GM18508 (cell line): ENCODE data around the gene CDC14B.

Experiments used
- ATAC-seq: cut with Tn5 transposase; IDR thresholded peaks from one replicate; pipeline ENCODE4 v1.9.1; 2021; ENCODE audit warnings: moderate number of reproducible peaks; ENCODE audit not compliant: insufficient read depth, unreplicated experiment

The CDC14B gene

DNA sequence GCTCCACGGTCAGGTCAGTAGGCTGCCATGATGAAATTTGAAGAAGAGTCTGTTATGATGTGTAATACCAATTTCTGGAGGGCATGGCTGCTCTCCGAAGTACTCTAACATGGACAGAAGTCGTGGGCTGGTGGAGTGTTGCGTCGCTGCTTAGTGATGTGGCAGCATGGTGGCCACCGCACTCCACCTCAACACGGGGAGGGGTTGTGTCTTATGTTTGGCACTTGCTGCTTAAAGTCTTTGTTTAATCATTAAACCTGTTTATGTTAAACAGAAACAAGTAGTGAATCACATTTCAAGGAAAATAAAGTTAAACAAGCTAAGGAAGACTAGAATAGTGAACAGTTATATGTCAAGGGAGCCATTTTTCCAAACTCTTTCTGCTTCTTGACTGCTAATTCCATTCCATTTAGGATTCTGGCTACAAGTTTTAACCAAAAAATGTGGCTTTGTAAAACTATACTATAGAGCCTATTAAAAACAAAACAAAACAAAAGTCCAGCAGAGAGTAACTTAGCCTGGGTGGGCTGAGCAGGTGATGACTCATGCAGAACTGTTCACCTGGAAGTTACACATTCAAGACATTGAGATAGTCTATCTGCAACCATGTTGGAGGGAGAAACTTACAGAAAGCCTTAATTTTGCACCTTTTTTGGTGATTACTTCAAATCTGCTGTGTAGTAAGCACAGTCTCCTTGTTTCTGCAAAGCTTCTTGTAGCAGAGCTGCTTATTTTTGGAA lies 160.2 kb downstream of the CDC14B start:
- ATAC-seq = no peak

DNA sequence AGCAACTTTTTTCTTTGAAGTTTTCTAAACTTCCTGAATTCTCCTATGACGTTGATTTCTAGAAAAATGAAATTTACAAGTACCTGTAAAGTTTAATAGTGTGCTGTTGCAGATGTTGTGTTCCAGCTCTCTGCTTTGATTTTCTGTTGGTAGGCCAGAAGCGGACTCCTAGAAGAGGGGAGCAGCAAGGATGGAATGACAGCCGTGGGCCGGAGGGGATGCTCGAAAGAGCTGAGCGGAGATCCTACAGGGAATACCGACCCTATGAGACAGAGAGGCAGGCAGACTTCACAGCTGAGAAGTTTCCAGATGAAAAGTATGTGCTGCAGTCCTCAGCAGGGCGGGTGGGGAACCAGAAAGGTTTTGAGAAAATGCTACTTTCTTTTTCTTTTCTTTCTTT lies 161.4 kb downstream of the CDC14B start:
- ATAC-seq = no peak

DNA sequence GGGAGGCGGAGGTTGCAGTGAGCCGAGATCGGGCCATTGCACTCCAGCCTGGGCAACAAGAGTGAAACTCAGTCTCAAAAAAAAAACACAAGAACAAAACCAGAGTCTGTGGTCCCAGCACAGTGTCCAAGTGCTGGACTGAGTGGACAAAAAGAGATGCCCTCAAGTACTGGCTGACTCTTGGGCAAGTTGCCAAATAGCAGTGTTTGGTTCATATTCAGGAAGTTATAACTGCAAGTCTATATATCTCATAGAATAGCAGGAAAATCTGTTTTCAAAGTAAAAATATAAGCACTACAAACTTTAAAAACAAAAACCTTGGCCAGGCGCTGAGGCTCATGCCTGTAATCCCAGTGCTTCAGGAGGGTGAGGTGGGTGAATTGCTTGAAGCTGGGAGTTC lies 162.4 kb downstream of the CDC14B start:
- no peak for ATAC-seq

DNA sequence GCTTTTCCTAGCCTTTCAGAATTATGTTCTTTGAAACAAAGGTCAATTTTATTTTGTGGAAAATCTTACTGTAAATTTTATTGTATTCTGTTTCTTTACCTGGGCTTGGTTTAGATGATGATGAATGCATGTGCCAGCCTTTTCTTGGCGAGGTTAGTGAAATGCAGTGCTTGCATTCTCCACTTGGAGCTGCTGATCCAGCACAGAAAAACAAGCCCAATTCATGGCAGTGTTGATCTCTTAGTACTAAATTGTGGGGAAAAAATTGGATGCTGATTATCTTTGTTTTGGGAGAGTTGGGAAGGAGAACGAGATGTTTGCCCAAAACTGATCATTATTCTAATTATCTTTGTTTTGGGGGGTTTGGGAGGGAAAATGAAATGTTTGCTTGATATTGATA lies 166.0 kb downstream of the CDC14B start:
- ATAC-seq = no peak

DNA sequence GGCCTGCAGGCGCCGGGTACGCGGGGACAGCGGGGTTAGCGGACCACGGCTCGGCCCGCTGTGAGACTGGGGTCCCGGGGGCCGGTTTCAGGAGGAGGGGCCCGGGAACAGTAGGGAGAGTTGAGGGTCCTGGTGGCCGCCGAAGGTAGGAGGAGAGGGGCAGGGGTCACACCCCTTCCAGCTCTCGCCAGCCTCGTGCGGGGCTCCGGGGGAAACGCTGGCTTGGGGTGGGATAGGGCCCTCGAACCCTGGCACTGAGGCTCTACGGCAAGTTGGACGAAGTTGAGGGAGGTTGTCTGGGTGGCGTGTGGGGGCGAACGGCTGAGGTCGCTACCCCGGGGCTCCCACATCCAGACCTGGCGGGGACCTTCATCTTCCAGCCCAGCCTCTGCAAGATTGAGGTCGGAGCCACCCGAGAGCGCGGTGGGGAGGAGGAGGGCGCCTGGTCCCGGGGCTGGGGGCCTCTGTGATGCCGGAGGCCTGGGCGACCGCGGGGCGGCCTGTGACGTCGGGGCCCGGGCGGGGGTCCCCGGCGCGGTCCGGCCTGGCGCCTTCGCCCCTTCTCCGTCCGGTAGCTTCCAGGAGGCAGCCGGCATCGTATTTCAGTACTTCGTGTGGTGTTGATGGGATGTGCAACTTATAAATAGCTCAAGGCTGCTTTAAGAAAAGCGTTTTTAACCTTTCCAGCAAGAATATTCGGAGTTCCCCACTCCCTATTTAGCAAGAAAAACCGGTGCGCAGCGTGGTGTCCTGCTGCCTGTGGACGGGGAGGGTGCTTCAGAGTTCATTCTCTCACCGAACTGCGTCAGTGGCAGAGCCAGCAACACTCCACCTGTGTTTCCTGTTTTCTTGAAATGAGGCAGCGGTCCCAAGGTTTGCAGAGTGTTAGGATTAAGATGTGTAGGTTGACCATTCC lies 168.8 kb downstream of the CDC14B start:
- ATAC-seq = no peak
